HG03575 (cell line): ENCODE data around the gene SACS.
"Not testable (repeated sequence)": the region's sequence is repeated elsewhere in the genome, so short reads cannot be mapped to it uniquely, and the experiment has no call there.

Source experiments
- ATAC-seq: cut with Tn5 transposase; IDR thresholded peaks from one replicate; pipeline ENCODE4 v1.9.1; 2021; ENCODE audit not compliant: unreplicated experiment, insufficient number of reproducible peaks, low FRiP score; ENCODE audit errors: extremely low read depth

The SACS gene

GRCh38 chr13:23427881-23428528 is 5.5 kb downstream of the SACS start:
- ATAC-seq = no peak

DNA sequence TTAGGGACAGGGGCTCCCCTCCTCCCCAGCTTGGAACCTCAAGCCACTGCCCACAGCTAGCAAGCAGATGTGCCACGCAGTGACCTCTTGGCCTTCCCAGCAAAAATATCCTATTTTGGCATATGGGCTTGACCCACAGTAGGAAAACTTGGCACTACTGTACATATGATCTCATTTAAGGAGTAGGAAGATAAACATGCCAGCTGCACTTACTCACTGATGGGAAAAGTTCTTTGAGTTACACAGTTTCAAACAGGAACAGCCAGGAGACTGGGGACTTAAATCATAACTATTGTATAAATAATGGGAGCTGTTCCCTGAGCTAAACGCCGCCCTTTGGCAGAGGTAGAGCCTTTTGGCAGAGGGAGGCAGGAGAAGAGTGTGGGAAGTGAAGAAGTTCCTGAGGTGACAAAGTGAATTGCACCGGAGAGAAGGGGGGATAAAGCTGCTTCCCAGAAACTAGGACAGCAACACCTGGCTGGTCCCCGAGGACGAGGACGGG is 6.1 kb downstream of the SACS start:
- ATAC-seq = no peak

GRCh38 chr13:23421596-23421995 is 11.9 kb downstream of the SACS start:
- no peak for ATAC-seq

- no peak for ATAC-seq
Observed at GRCh38 chr13:23418776-23419683, 14.5 kb downstream of the SACS start.

GRCh38 chr13:23414682-23415081 is 18.8 kb downstream of the SACS start:
- ATAC-seq = no peak

- ATAC-seq = no peak
Observed at GRCh38 chr13:23411706-23412105, 21.8 kb downstream of the SACS start.

GRCh38 chr13:23411220-23411619 is 22.3 kb downstream of the SACS start:
- no peak for ATAC-seq

- no peak for ATAC-seq
Observed at GRCh38 chr13:23408026-23408425, 25.5 kb downstream of the SACS start.

DNA sequence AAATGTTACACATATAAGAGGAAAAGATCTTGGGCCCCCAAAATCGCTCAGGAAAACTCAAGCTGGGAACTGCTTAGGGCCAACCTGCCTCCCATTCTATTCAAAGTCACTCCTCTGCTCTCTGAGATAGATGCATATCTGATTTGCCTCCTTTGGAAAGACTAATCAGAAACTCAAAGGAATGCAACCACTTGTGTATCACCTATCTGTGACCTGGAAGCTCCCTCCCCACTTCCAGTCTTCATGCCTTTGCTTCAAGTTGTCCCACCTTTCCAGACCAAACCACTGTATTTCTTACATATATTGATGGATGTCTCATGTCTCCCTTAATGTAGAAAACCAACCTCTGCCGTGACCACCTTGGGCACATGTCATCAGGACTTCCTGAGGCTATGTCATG is 32.3 kb downstream of the SACS start:
- not testable (repeated sequence) for ATAC-seq

GRCh38 chr13:23399347-23399746 is 34.2 kb downstream of the SACS start:
- ATAC-seq = no peak

GRCh38 chr13:23394821-23395220 is 38.7 kb downstream of the SACS start:
- ATAC-seq = no peak

DNA sequence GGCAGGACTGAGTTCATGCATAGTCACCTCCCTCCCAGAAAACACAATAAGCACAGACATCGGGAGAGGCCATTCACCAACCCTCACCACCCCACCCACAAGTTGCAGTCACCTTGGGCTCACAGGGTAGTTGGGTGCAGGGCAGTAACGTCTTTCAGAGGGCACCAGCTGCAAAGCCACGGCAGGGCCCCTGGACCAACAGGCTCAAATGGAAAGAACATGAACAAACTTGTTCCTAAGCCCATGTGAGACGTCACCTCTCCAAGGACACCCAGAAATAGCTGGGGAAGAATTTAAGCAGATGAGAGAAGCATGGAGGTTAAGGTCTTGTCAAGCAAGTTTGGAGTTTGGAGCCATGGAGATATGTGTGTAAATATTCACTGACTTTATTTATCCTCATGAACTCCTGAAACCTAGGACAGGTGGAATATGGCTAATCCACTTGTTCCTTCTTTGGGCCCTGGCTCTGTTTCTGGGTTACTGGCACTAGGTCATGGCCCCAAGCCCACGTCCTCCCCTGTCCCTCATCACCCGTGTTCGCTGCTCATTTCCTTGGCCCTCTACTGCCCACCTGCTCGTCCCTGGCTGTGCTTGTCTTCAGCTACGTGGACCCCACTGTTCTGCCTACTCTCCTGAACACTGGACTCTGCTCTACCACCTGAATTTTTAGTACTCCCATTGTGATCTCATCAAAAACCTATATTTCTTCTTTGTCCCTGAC is 40.4 kb downstream of the SACS start:
- no peak for ATAC-seq

DNA sequence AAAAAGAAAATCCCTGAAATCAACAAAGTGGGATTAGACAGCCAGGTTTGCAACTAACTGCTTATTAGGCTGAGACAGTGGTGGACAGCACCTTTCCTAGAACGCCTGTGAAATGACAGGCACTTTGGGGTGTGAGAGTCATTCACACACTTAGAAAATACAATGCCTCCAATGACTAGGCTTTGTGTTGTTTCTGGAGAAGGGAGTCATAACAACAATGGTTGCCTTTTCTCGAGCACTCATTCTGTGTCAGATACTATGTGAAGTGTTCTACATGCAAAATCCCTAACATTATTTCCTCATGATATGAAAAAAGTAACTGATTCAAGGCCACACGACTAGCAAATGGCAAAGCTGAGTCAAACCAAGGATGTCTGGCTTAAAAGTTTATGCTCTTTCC is 41.2 kb downstream of the SACS start:
- ATAC-seq = no peak

GRCh38 chr13:23391752-23392151 is 41.8 kb downstream of the SACS start:
- no peak for ATAC-seq

GRCh38 chr13:23386533-23386932 is 47.0 kb downstream of the SACS start:
- no peak for ATAC-seq

DNA sequence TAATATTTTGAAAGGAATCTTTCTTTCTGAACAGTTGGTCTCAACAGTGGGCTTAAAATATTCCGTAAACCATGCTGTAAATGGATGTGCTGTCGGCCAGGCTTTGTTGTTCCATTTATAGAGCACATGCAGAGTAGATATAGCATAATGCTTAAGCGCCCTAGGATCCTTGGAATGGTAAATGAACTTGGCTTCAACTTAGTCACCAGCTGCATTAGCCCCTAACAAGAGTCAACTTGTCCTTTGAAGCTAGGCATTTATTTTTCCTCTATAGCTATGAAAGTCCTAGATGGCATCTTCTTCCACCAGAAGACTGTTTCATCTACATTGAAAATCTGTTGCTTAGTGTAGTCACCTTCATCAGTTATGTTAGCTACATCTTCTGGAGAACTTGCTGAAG is 47.6 kb downstream of the SACS start:
- no peak for ATAC-seq

DNA sequence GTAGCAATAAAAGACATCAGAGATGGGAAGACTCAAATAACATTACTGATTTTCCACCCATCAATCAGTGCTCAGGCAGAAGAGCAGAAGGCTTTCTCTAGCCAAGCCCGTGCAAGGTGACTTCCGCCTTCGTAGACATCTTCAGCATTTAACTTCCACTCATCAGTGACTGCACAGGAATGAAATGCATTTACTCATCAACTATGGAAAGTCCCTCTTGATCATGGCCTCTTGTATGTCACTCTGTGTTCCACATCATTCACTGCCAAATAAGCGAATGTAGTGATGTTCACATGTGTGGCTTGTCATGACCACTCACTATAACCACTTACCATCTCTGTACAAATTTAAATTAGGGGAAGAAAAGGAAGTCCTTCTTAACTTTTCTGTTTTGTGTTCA is 49.4 kb downstream of the SACS start:
- ATAC-seq = peak; percentile 74

- ATAC-seq = no peak
Observed at GRCh38 chr13:23383151-23383550, 50.4 kb downstream of the SACS start.

DNA sequence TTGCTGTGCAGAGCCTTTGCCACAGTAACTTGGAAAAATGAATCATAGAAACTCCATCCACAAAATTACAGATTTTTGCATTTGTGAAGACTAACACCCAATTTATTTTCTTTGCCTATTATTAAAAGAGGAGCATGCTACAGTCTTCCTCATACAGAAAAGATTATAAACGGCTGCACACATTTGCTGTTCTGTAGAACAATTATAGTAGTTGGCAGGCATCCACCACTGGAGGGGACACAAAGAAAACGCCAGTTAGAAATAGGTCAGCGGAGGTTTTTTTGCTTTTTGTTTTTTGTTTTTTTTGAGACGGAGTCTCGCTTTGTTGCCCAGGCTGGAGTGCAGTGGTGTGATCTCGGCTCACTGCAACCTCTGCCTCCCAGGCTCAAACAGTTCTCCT is 51.6 kb downstream of the SACS start:
- no peak for ATAC-seq

DNA sequence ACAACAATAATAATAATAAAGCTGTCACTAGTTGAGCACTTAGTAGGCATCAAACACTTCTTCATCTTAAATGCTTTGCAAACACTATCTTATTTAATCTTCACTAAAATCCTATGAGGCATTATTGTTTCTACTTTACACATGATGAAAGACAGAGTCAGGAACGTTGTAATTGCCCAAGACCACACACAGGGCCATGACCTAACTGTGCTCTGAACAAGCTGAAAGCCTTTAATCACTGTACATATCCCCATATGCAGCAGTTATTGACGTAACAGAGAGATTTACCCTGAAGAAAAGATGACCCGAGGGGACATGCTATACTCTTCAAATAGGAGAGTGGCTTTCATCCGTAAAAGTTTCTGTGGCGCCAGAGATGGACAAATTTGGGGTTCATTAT is 53.0 kb downstream of the SACS start:
- no peak for ATAC-seq
